ENCODE data around the gene KCNJ10.
"Not testable (repeated sequence)": the region's sequence is repeated elsewhere in the genome, so short reads cannot be mapped to it uniquely, and the experiment has no call there.

Gene KCNJ10

GRCh38 chr1:160061369-160062229 is 8.4 kb downstream of the KCNJ10 start:
- no peak for DNase-seq (ENCODE audit: low spot score)

- DNase-seq (ENCODE audit: low spot score): no peak
These were observed 11.9 kb downstream of the KCNJ10 start for GRCh38 chr1:160058087-160058486.

- DNase-seq (ENCODE audit: low spot score): no peak
These were observed 13.3 kb downstream of the KCNJ10 start for GRCh38 chr1:160056648-160057169.

- DNase-seq (ENCODE audit: low spot score): no peak
These were observed 16.2 kb downstream of the KCNJ10 start for GRCh38 chr1:160053548-160054365.

GRCh38 chr1:160052936-160053335 is 17.0 kb downstream of the KCNJ10 start:
- no peak for DNase-seq (ENCODE audit: low spot score)

- DNase-seq (ENCODE audit: low spot score): no peak
These were observed 19.3 kb downstream of the KCNJ10 start for GRCh38 chr1:160050619-160051018.

- DNase-seq (ENCODE audit: low spot score): not testable (repeated sequence)
These were observed 19.8 kb downstream of the KCNJ10 start for GRCh38 chr1:160050182-160050581.

- no peak for DNase-seq (ENCODE audit: low spot score)
These were observed 20.9 kb downstream of the KCNJ10 start for GRCh38 chr1:160049101-160049500.

GRCh38 chr1:160048335-160048734 is 21.6 kb downstream of the KCNJ10 start:
- no peak for DNase-seq (ENCODE audit: low spot score)

GRCh38 chr1:160047111-160047991 is 22.6 kb downstream of the KCNJ10 start:
- no peak for DNase-seq (ENCODE audit: low spot score)

GRCh38 chr1:160046494-160047110 is 23.4 kb downstream of the KCNJ10 start:
- peak; percentile 56 for DNase-seq (ENCODE audit: low spot score)

- no peak for DNase-seq (ENCODE audit: low spot score)
These were observed 24.3 kb downstream of the KCNJ10 start for GRCh38 chr1:160045653-160046052.

GRCh38 chr1:160043543-160043942 is 26.4 kb downstream of the KCNJ10 start:
- no peak for DNase-seq (ENCODE audit: low spot score)

GRCh38 chr1:160040476-160040875 is 29.5 kb downstream of the KCNJ10 start:
- DNase-seq (ENCODE audit: low spot score): no peak

GRCh38 chr1:160032165-160032820 is 37.7 kb downstream of the KCNJ10 start:
- no peak for DNase-seq (ENCODE audit: low spot score)

- DNase-seq (ENCODE audit: low spot score): peak; percentile 92
These were observed 38.4 kb downstream of the KCNJ10 start, which contains the start of gene PIGM for GRCh38 chr1:160031365-160032164. PIGM (minus strand) TSS chr1:160031990; CDS start chr1:160031739, 251 bp downstream.

- DNase-seq (ENCODE audit: low spot score): no peak
These were observed 39.1 kb downstream of the KCNJ10 start for GRCh38 chr1:160030657-160031364.

- DNase-seq (ENCODE audit: low spot score): no peak
These were observed 41.5 kb downstream of the KCNJ10 start for GRCh38 chr1:160028426-160028825.

GRCh38 chr1:160025314-160025713 is 44.6 kb downstream of the KCNJ10 start:
- DNase-seq (ENCODE audit: low spot score): no peak

Data from CD4-positive, alpha-beta T cell treated with Interleukin-15 for 4 hours (primary cell).